HG02798 (cell line): ENCODE results near the gene SSTR3.

Experiments
- ATAC-seq: cut with Tn5 transposase; IDR thresholded peaks from one replicate; pipeline ENCODE4 v1.9.1; 2021; ENCODE audit warnings: mild to moderate bottlenecking; ENCODE audit not compliant: unreplicated experiment, poor library complexity

Gene SSTR3

GRCh38 chr22:37155971-37156370 is 56.3 kb downstream of the SSTR3 start:
- no peak for ATAC-seq

GRCh38 chr22:37154925-37155712 is 57.2 kb downstream of the SSTR3 start:
- ATAC-seq, result peak; percentile 38
